ENCODE measurements around the gene ZNF516. TPM values are rescaled to one million over a fixed set of nuclear protein-coding genes. Genes with fewer than 3 reads are reported as not detected.

ZNF516 gene
- total and polyA plus RNA-seq, 2 of the 4 experiments (the other 2 are of a cell fraction): 7.9 to 16.9 TPM

DNA sequence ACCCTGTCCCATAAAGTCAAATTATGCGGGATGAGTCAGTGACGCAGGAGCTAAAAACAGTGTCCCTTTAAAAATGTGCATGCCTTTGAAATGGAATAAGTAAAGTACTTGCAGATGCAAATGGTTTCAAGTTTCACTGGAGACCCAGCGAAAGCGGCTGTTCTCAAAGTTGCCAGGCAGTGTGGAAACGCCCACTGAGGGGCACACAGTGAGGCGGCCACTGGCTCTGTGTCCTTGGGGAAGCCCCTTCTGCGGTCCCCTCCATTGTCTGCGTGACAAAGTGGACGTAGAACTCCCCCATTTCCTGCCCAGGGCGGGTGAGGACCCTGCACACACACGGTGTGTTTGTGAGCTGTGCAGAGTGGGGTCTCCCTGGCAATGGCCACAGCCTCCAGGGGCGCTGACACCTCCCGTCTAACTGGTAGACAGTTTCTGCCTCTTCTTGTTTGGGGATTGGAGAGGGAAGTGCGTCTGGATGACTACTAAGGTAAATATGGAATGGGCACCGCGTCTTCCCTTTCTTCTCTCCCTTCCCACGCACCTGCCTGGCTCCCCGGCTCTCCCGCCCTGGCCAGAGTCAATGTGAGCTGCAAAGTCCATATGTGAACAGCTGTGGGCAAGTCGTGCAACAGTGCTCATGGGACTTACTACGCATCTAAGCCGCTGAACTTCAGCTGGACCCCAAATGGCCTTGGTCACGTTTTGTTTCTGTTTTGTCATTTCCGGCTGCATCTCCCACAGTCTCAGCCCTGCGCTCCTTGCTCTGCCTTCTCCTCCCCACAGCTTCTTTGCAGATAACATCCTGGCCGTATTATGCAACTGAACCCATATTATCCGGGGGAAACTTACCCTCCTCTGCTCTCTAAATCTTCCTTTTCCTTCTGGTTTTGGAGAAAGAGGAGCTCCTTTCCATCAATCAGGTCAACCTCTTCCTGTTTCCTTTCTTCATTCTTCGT is 33.7 kb upstream of the ZNF516 start:
- WGBS, 2 experiments (ENCODE audit: extremely low coverage in 2 of 2, insufficient read length in 1 of 2): 10% methylated on average over 10 of the region's 28 CpGs; no CpG with 5 or more reads in 1 of the 2 experiments
- H4K5ac ChIP-seq (ENCODE audit: low read depth, low read length): peak overlapping the region; percentile 68
- TF ChIP-seq, protein P1, sequence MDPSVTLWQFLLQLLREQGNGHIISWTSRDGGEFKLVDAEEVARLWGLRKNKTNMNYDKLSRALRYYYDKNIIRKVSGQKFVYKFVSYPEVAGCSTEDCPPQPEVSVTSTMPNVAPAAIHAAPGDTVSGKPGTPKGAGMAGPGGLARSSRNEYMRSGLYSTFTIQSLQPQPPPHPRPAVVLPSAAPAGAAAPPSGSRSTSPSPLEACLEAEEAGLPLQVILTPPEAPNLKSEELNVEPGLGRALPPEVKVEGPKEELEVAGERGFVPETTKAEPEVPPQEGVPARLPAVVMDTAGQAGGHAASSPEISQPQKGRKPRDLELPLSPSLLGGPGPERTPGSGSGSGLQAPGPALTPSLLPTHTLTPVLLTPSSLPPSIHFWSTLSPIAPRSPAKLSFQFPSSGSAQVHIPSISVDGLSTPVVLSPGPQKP (IDR thresholded peaks at IDR 0.05; ENCODE audit: borderline replicate concordance, low read depth, low read length): no peak
- TF ChIP-seq, protein P2, sequence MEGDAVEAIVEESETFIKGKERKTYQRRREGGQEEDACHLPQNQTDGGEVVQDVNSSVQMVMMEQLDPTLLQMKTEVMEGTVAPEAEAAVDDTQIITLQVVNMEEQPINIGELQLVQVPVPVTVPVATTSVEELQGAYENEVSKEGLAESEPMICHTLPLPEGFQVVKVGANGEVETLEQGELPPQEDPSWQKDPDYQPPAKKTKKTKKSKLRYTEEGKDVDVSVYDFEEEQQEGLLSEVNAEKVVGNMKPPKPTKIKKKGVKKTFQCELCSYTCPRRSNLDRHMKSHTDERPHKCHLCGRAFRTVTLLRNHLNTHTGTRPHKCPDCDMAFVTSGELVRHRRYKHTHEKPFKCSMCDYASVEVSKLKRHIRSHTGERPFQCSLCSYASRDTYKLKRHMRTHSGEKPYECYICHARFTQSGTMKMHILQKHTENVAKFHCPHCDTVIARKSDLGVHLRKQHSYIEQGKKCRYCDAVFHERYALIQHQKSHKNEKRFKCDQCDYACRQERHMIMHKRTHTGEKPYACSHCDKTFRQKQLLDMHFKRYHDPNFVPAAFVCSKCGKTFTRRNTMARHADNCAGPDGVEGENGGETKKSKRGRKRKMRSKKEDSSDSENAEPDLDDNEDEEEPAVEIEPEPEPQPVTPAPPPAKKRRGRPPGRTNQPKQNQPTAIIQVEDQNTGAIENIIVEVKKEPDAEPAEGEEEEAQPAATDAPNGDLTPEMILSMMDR (conservative IDR thresholded peaks at IDR 0.05; ENCODE audit: low read depth, low read length): 0 out of 2 replicates have a peak, but pooled peaks have one; percentile 6
- peak; percentile 94 for TF ChIP-seq BHLHE40 (IDR thresholded peaks at IDR 0.05; ENCODE audit: low read depth, low read length)
- peak; percentile 56; the same call in 1 of the 2 replicates for TF ChIP-seq CEBPB (IDR thresholded peaks at IDR 0.05; ENCODE audit: low read depth, low read length)
- TF ChIP-seq FOS (IDR thresholded peaks at IDR 0.05; ENCODE audit: low read depth, low read length): no peak
- TF ChIP-seq NFE2L2 (IDR thresholded peaks at IDR 0.05; ENCODE audit: low read depth, low read length): peak; percentile 5; the same call in 1 of the 2 replicates
- TF ChIP-seq MAZ (IDR thresholded peaks at IDR 0.05; ENCODE audit: borderline replicate concordance, low read depth, low read length): peak; percentile 33; the same call in 1 of the 2 replicates
- H2BK15ac ChIP-seq (ENCODE audit: low read depth, low read length): peak overlapping the region; percentile 9; the same call in 2 of the 3 replicates
- in situ Hi-C loops (cut with MboI; ENCODE audit: low sequenced_read_pairs): no loop called here
- peak overlapping the region; percentile 66 to 89 for H4K8ac ChIP-seq (ENCODE audit: low read depth in 2 of 2, low read length in 2 of 2)
- no peaks in the 10 kb centered on the region for H4K20me1 ChIP-seq (ENCODE audit: insufficient read depth, low read length)
- ChIA-PET POLR2A (ENCODE audit: unreplicated experiment) (interaction anchor here (0.6 kb wide), 1 partner anchor 18 kb away, joined by 4 read pairs; no protein-coding TSS in a partner anchor), CTCF (interaction anchor here (1.1 kb wide), 1 partner anchor 35 kb away, joined by 3 read pairs; no protein-coding TSS in a partner anchor)
- H2AK5ac ChIP-seq (ENCODE audit: low read depth, low read length): peak overlapping the region; percentile 29
- peak; percentile 75 for ATAC-seq (ENCODE audit: low read depth)
- H3K4me1 ChIP-seq (ENCODE audit: control insufficient read depth, insufficient read depth, low read length): peaks cover 5% of the 10 kb centered on the region; the same call in 1 of the 2 replicates
- H3K27ac ChIP-seq (ENCODE audit: insufficient read depth, low read length): peak overlapping the region; percentile 59
- H3K18ac ChIP-seq (ENCODE audit: low read depth, low read length): peak overlapping the region; percentile 13
- H3K9me3 ChIP-seq (ENCODE audit: control insufficient read depth, insufficient read depth, low read length): no peaks in the 10 kb centered on the region
- H3K4ac ChIP-seq (ENCODE audit: low read depth, low read length): peak overlapping the region; percentile 51
- H2BK20ac ChIP-seq (ENCODE audit: low read depth, low read length): peak overlapping the region; percentile 27
- H3K9ac ChIP-seq (ENCODE audit: low read depth, low read length): peak overlapping the region; percentile 55
- peak overlapping the region; percentile 20 for H3K4me3 ChIP-seq (ENCODE audit: insufficient read depth, low read depth, low read length)
- peak; percentile 83 for DNase-seq
- dilution Hi-C loops (cut with HindIII; ENCODE audit: low sequenced_read_pairs, unreplicated experiment): no loop called here
- 0 out of 2 replicates have a peak overlapping the region, but pooled peaks have one; percentile 10 for H3K56ac ChIP-seq (ENCODE audit: extremely low read depth, insufficient read depth, low read length)
- no peaks in the 10 kb centered on the region for H3K27me3 ChIP-seq (ENCODE audit: control insufficient read depth, insufficient read depth, low read length)
- H2AFZ ChIP-seq (replicated peaks; ENCODE audit: low read length, poor library complexity): peak overlapping the region; percentile 94
- H3K4me2 ChIP-seq (ENCODE audit: low read depth, low read length): peak overlapping the region; percentile 83
- peak overlapping the region; percentile 50 for H2BK5ac ChIP-seq (ENCODE audit: low read depth, low read length, poor library complexity, severe bottlenecking)
- H3K9me1 ChIP-seq (ENCODE audit: insufficient read depth, low read length): no peaks in the 10 kb centered on the region
- H2BK120ac ChIP-seq (ENCODE audit: low read depth, low read length): peak overlapping the region; percentile 66; the same call in 1 of the 2 replicates
- H3K79me1 ChIP-seq (ENCODE audit: low read depth in 1 of 2, low read length in 2 of 2): no peaks in the 10 kb centered on the region
- no peaks in the 10 kb centered on the region for H3K36me3 ChIP-seq (ENCODE audit: control insufficient read depth, insufficient read depth, low read length)
- H4K91ac ChIP-seq (ENCODE audit: insufficient read depth, low read depth, low read length): peak overlapping the region; percentile 79
- peak overlapping the region; percentile 41 for H3K14ac ChIP-seq (replicated peaks; ENCODE audit: low read depth, low read length)
- peak overlapping the region; percentile 37 for H2AK9ac ChIP-seq (replicated peaks; ENCODE audit: low read depth, low read length, poor library complexity)
- BruUV-seq (replicated peaks): no TSS peak
- intact Hi-C loops (cut with micrococcal nuclease): no loop called here
- peak overlapping the region; percentile 28; the same call in 1 of the 2 replicates for H3K23ac ChIP-seq (ENCODE audit: low read depth, low read length)
